K562 (cell line): ENCODE data around the gene C1orf105. TPM values are rescaled to one million over a fixed set of nuclear protein-coding genes. Genes with fewer than 3 reads are reported as not detected.
A peak's percentile ranks its signal among the peaks of the same experiment; 100 is the strongest.

Source experiments
- ATAC-seq: fragments of 200-7000 bp; cut with Tn5 transposase; 3 replicates; pipeline ENCODE4 v1.9.1; 2020; ENCODE audit warnings: moderate library complexity
- BruUV-seq: library from RNA; stranded (reverse); fragments of 400-500 nt; replicated peaks from 2 replicates; lab custom pipeline; 2021; lab: Mats Ljungman, UMichigan
- CTCF ChIA-PET: fragments of 300-600 bp; formaldehyde crosslinking; extraction: SDS; loops from one replicate; lab custom pipeline; 2021; ENCODE audit warnings: low intra/inter-chr PET ratio; lab: Yijun Ruan, JAX
- POLR2A ChIA-PET: fragments of 300-600, 350-650 bp; sonication (Branson Sonifier 250); formaldehyde crosslinking; extraction: SDS; loops from one replicate; lab custom pipeline; 2021; ENCODE audit warnings: antibody characterized with exemption, inconsistent platforms; lab: Yijun Ruan, JAX
- DNase-seq, 4 experiments: peaks; one replicate each; pipeline versions ENCODE4 v3.0.0 to v3.0.0-alpha.2; 2011 to 2018; ENCODE audit warnings: low spot score in 3 of 4, mixed read lengths in 3 of 4; ENCODE audit errors: extremely low read depth in 1 of 4
- FAIRE-seq: peaks from 2 replicates; lab custom pipeline; 2011; peaks lifted over from hg19 to GRCh38; lab: Jason Lieb, UNC
- H2AFZ ChIP-seq: 2 replicates; pipeline ENCODE4 v1.6.0; 2011; ENCODE audit warnings: low read depth, low read length, control low read depth, inconsistent platforms
- H3K27ac ChIP-seq: fragments of 200-600 bp; 3 replicates; pipeline ENCODE4 v1.8.0; 2011; ENCODE audit warnings: low read depth, mild to moderate bottlenecking, control low read depth, inconsistent platforms, low read length, moderate library complexity, mixed read lengths; ENCODE audit errors: extremely low read depth
- H3K27me3 ChIP-seq, 2 experiments: fragments of 300-600 bp in 1 of 2; 2 replicates in 1 of 2; 3 replicates in 1 of 2; pipeline versions ENCODE4 v1.6.0 to v1.8.0; 2011; ENCODE audit warnings: inconsistent platforms in 2 of 2, low read length in 2 of 2, mild to moderate bottlenecking in 1 of 2, mixed read lengths in 1 of 2, moderate library complexity in 1 of 2; ENCODE audit not compliant: control insufficient read depth in 2 of 2, insufficient read depth in 2 of 2
- H3K36me3 ChIP-seq: fragments of 300-600 bp; 3 replicates; pipeline ENCODE4 v1.8.0; 2011; ENCODE audit warnings: mild to moderate bottlenecking, low read length, inconsistent platforms; ENCODE audit not compliant: control insufficient read depth, insufficient read depth
- H3K4me1 ChIP-seq, 2 experiments: fragments of 200-600 bp in 1 of 2; replicated peaks in 1 of 2; 2 replicates in 1 of 2; 3 replicates in 1 of 2; pipeline versions ENCODE4 v1.5.1 to v1.8.0; 2011; ENCODE audit warnings: inconsistent platforms in 2 of 2, low read length in 2 of 2, mild to moderate bottlenecking in 1 of 2, mixed read lengths in 1 of 2, moderate library complexity in 1 of 2; ENCODE audit not compliant: control insufficient read depth in 2 of 2, insufficient read depth in 2 of 2
- H3K4me2 ChIP-seq: 2 replicates; pipeline ENCODE4 v1.6.1; 2011; ENCODE audit warnings: low read length, control low read depth, inconsistent platforms, mixed read lengths; ENCODE audit not compliant: insufficient read depth
- H3K4me3 ChIP-seq: fragments of 200-600 bp; sonication (generic), shearing (Covaris generic); 2 replicates; pipeline ENCODE4 v1.5.1; 2016; ENCODE audit warnings: control low read depth, inconsistent platforms
- H3K79me2 ChIP-seq: fragments of 200-600 bp; 3 replicates; pipeline ENCODE4 v1.8.0; 2011; ENCODE audit warnings: low read length, inconsistent platforms; ENCODE audit not compliant: control insufficient read depth, insufficient read depth
- H3K9ac ChIP-seq, 2 experiments: 2 replicates each; pipeline versions ENCODE4 v1.6.0 to v1.6.1; 2011; ENCODE audit warnings: low read depth in 2 of 2, low read length in 2 of 2, control low read depth in 1 of 2, inconsistent platforms in 1 of 2, mild to moderate bottlenecking in 1 of 2, mixed read lengths in 1 of 2; ENCODE audit not compliant: insufficient read depth in 1 of 2
- H3K9me1 ChIP-seq: one replicate; pipeline ENCODE4 v1.6.0; 2011; ENCODE audit warnings: inconsistent platforms, mild to moderate bottlenecking, low read length, moderate library complexity; ENCODE audit not compliant: control insufficient read depth, insufficient read depth
- H3K9me3 ChIP-seq: replicated peaks from 2 replicates; pipeline ENCODE4 v1.5.1; 2011; ENCODE audit warnings: low read depth, low read length, inconsistent platforms; ENCODE audit not compliant: control insufficient read depth, insufficient read depth
- H4K20me1 ChIP-seq: replicated peaks from 2 replicates; pipeline ENCODE4 v1.6.1; 2011; ENCODE audit warnings: low read length, inconsistent platforms, mixed read lengths; ENCODE audit not compliant: control insufficient read depth, insufficient read depth
- ATF3 ChIP-seq, 2 experiments: fragments of 450-650 bp in 1 of 2; sonication (generic) in 1 of 2; formaldehyde crosslinking in 1 of 2; IDR thresholded peaks in 1 of 2; conservative IDR thresholded peaks in 1 of 2; 2 replicates each; pipeline versions ENCODE4 v1.6.1 to v1.8.1; 2016 to 2023; ENCODE audit warnings: mild to moderate bottlenecking in 2 of 2, moderate library complexity in 2 of 2, inconsistent platforms in 1 of 2, missing genetic modification reagents in 1 of 2
- CEBPG ChIP-seq, 3 experiments: fragments of 200-800 bp in 1 of 3; sonication (Bioruptor generic) in 1 of 3; sonication (generic) in 1 of 3; formaldehyde crosslinking in 1 of 3; IDR thresholded peaks in 2 of 3; conservative IDR thresholded peaks in 1 of 3; 2 replicates each; pipeline versions ENCODE4 v1.6.1 to v1.8.0; 2016 to 2022; ENCODE audit warnings: missing compliant biosample characterization in 2 of 3, missing genetic modification characterization in 2 of 3, mild to moderate bottlenecking in 1 of 3, missing genetic modification reagents in 1 of 3
- CREB3 ChIP-seq: fragments of 450-650 bp; conservative IDR thresholded peaks from 2 replicates; pipeline ENCODE4 v1.6.1; 2016; ENCODE audit warnings: missing genetic modification characterization, low read depth, mild to moderate bottlenecking, missing compliant biosample characterization, moderate library complexity
- FOXA3 ChIP-seq, 2 experiments: fragments of 450-650 bp in 1 of 2; sonication (generic) in 1 of 2; formaldehyde crosslinking; IDR thresholded peaks in 1 of 2; conservative IDR thresholded peaks in 1 of 2; 2 replicates each; pipeline versions ENCODE4 v1.4.0 to v1.8.0; 2020 to 2022; ENCODE audit warnings: mild to moderate bottlenecking in 2 of 2, missing genetic modification reagents in 1 of 2
- MEIS2 ChIP-seq: fragments of 450-650 bp; IDR thresholded peaks from 2 replicates; pipeline ENCODE4 v1.6.1; 2014; ENCODE audit warnings: mild to moderate bottlenecking; ENCODE audit not compliant: partially characterized antibody
- RBM14 ChIP-seq: fragments of 200-400 bp; formaldehyde crosslinking; IDR thresholded peaks from 2 replicates; pipeline ENCODE4 v1.6.1; 2018; ENCODE audit warnings: low read depth, mild to moderate bottlenecking, low read length, moderate library complexity, borderline replicate concordance; ENCODE audit not compliant: insufficient read depth
- RERE ChIP-seq: sonication (generic); formaldehyde crosslinking; IDR thresholded peaks from 2 replicates; pipeline ENCODE4 v1.8.0; 2023; ENCODE audit warnings: missing genetic modification reagents, mild to moderate bottlenecking, borderline replicate concordance
- SMARCA4 ChIP-seq: fragments of 450-650 bp; IDR thresholded peaks from 2 replicates; pipeline ENCODE4 v1.6.1; 2016
- TEAD1 ChIP-seq, 2 experiments: fragments of 450-650 bp in 1 of 2; sonication (generic) in 1 of 2; formaldehyde crosslinking; IDR thresholded peaks; 2 replicates each; pipeline versions ENCODE4 v1.4.0 to v1.8.0; 2020 to 2022; ENCODE audit warnings: mild to moderate bottlenecking in 2 of 2, missing genetic modification reagents in 1 of 2
- ZNF175 ChIP-seq: fragments of 200-800 bp; sonication (Bioruptor generic); IDR thresholded peaks from 2 replicates; pipeline ENCODE4 v1.6.1; 2016; ENCODE audit warnings: low read depth, mild to moderate bottlenecking, missing genetic modification characterization, missing compliant biosample characterization
- ZNF3 ChIP-seq: fragments of 250-450 bp; sonication (Bioruptor Pico); IDR thresholded peaks from 2 replicates; pipeline ENCODE4 v1.5.0; 2021; ENCODE audit warnings: mild to moderate bottlenecking, moderate library complexity
- ZNF589 ChIP-seq: fragments of 200-800 bp; sonication (Bioruptor generic); IDR thresholded peaks from 2 replicates; pipeline ENCODE4 v1.6.1; 2016; ENCODE audit warnings: low read depth, missing genetic modification characterization, missing compliant biosample characterization
- ZZZ3 ChIP-seq: fragments of 450-650 bp; IDR thresholded peaks from 2 replicates; pipeline ENCODE4 v1.6.1; 2016; ENCODE audit warnings: antibody characterized with exemption, mild to moderate bottlenecking, moderate library complexity
- WGBS: fragments of 100-300 bp; shearing (Covaris generic); methylation state at CpG from one replicate; pipeline ENCODE4 v1.1.6; 2016; ENCODE audit warnings: low coverage, mixed read lengths; ENCODE audit not compliant: insufficient coverage; ENCODE audit errors: missing lambda C conversion rate; 5-methylcytosine and 5-hydroxymethylcytosine counted together
- in situ Hi-C: fragments of 300-500 bp; cut with MboI; formaldehyde crosslinking; loops from 4 replicates; pipeline ENCODE4 v1.15.0; 2018; ENCODE audit warnings: inconsistent platforms, mixed read lengths
- intact Hi-C: fragments of 100-400 bp; cut with micrococcal nuclease; formaldehyde crosslinking; loops from 2 replicates; pipeline ENCODE4 v1.14.2; 2022
- polyA plus RNA-seq, 8 experiments: library from polyadenylated mRNA; depleted of rRNA in 4 of 8; stranded (reverse) in 5 of 8; unstranded in 3 of 8; fragments of >200 nt; fragmentation: Nextera tagmentation in 2 of 8; fragmentation: Illumina TruSeq in 1 of 8; extraction: Ambion mirVana in 2 of 8; extraction: Trizol in 1 of 8; gene quantifications; 2 replicates each; pipeline versions ENCODE4 v1.2.1 to v1.2.3, GENCODE V29; 2011 to 2014; ENCODE audit warnings: inconsistent platforms in 1 of 8, missing spikeins in 1 of 8
- total RNA-seq, 7 experiments: library from RNA; depleted of rRNA in 6 of 7; stranded (reverse); fragments of >200 nt in 6 of 7; fragmentation: Illumina TruSeq in 2 of 7; extraction: Trizol in 2 of 7; gene quantifications; 2 replicates each; pipeline versions ENCODE4 v1.2.1 to v1.2.3, GENCODE V29; 2011 to 2021; ENCODE audit warnings: low replicate concordance in 1 of 7

The C1orf105 gene
- total and polyA plus RNA-seq, 9 of the 15 experiments (the other 6 are each of a cell fraction or from before 2014, with no cell fraction given): 0.08 TPM; not detected in 8

GRCh38 chr1:172460177-172460576 lies 39.7 kb downstream of the C1orf105 start:
- BruUV-seq: no TSS peak
- DNase-seq (no peak), ATAC-seq (no peak), FAIRE-seq (no peak)
- H3K4me2 ChIP-seq: no peak overlapping the region
- 64% methylated on average over 1 of the region's 1 CpG for WGBS
- POLR2A ChIA-PET: interaction anchor here (1.0 kb wide), 1 partner anchor 13 kb away, joined by 3 read pairs; no protein-coding TSS in a partner anchor
- H3K9me3 ChIP-seq: no peaks in the 10 kb centered on the region
- no peaks in the 10 kb centered on the region for H3K27me3 ChIP-seq
- intact Hi-C loops: no loop called here
- peaks cover 10 to 18% of the 10 kb centered on the region in 2 experiments for H3K4me1 ChIP-seq
- no peak overlapping the region for H3K9ac ChIP-seq
- H2AFZ ChIP-seq: no peak overlapping the region
- no peak overlapping the region for H3K4me3 ChIP-seq
- H3K9me1 ChIP-seq: peaks cover 5% of the 10 kb centered on the region
- no peaks in the 10 kb centered on the region for H4K20me1 ChIP-seq
- H3K36me3 ChIP-seq: no peaks in the 10 kb centered on the region
- in situ Hi-C loops: no loop called here
- H3K27ac ChIP-seq: no peak overlapping the region
- no peaks in the 10 kb centered on the region for H3K79me2 ChIP-seq
- CTCF ChIA-PET: no interaction called here
- TF ChIP-seq RERE (no peak), SMARCA4 (no peak), ZNF175 (CRISPR knock-in tag) (no peak), MEIS2 (peak; percentile 61), FOXA3 (CRISPR knock-in tag; conservative IDR thresholded peaks at IDR 0.05 in 1 of 2, IDR thresholded peaks at IDR 0.05 in 1 of 2) (0 out of 4 replicates have a peak, but pooled peaks of 1 of the 2 experiments have one; percentile 26), ATF3 (IDR thresholded peaks at IDR 0.05) (peak; percentile 24; the same call in 1 of the 2 replicates), ATF3 (CRISPR knock-in tag; conservative IDR thresholded peaks at IDR 0.05) (no peak), ZZZ3 (no peak), TEAD1 (CRISPR knock-in tag; IDR thresholded peaks at IDR 0.05) (no peak), ZNF589 (CRISPR knock-in tag) (no peak), ZNF3 (CRISPR knock-in tag) (no peak), CEBPG (CRISPR knock-in tag; IDR thresholded peaks at IDR 0.05) (no peak), CEBPG (tag; conservative IDR thresholded peaks at IDR 0.05 in 1 of 2, IDR thresholded peaks at IDR 0.05 in 1 of 2) (peak in 1 of 2 experiments; percentile 76; a peak in 2 of 4 replicates), RBM14 (no peak), CREB3 (tag) (no peak)
